Kidney (tissue), 14 donors: ENCODE data around the gene KIFAP3. TPM values are rescaled to one million over a fixed set of nuclear protein-coding genes. Genes with fewer than 3 reads are reported as not detected.
"Not testable (repeated sequence)": the region's sequence is repeated elsewhere in the genome, so short reads cannot be mapped to it uniquely, and the experiment has no call there.

Experiments used
- DNase-seq, 5 donors: peaks; one replicate each; pipeline ENCODE4 v3.0.0-alpha.2; 2013 to 2020
- FAIRE-seq: peaks from 2 replicates; lab custom pipeline; 2012; peaks lifted over from hg19 to GRCh38; lab: Jason Lieb, UNC
- H3K27ac ChIP-seq, 2 donors: one replicate each; pipeline ENCODE4 v1.7.0; 2013; ENCODE audit warnings: low read depth in 2 of 2, low read length in 2 of 2, inconsistent platforms in 1 of 2
- H3K27me3 ChIP-seq: one replicate; pipeline ENCODE4 v1.7.1; 2013; ENCODE audit warnings: low read length, inconsistent platforms; ENCODE audit not compliant: control insufficient read depth, insufficient read depth
- H3K36me3 ChIP-seq, 3 donors: one replicate each; pipeline versions ENCODE4 v1.7.0 to v1.7.1; 2013; ENCODE audit warnings: low read length in 3 of 3, control low read depth in 1 of 3, inconsistent platforms in 1 of 3; ENCODE audit not compliant: insufficient read depth in 3 of 3, control insufficient read depth in 2 of 3
- H3K4me1 ChIP-seq, 3 donors: one replicate each; pipeline versions ENCODE4 v1.7.0 to v1.7.1; 2013; ENCODE audit warnings: low read length in 3 of 3, inconsistent platforms in 1 of 3, low read depth in 1 of 3; ENCODE audit not compliant: control insufficient read depth in 2 of 3, insufficient read depth in 2 of 3
- H3K4me3 ChIP-seq, 3 donors: one replicate each; pipeline versions ENCODE4 v1.7.0 to v1.8.1; 2013; ENCODE audit warnings: low read length in 3 of 3, control low read depth in 1 of 3, inconsistent platforms in 1 of 3
- H3K9ac ChIP-seq, 3 donors: one replicate each; pipeline versions ENCODE4 v1.7.0 to v1.7.1; 2013; ENCODE audit warnings: low read length in 3 of 3, control low read depth in 1 of 3, inconsistent platforms in 1 of 3
- H3K9me3 ChIP-seq, 3 donors: one replicate each; pipeline versions ENCODE4 v1.7.0 to v1.7.1; 2013; ENCODE audit warnings: low read length in 3 of 3, control low read depth in 1 of 3, inconsistent platforms in 1 of 3; ENCODE audit not compliant: control insufficient read depth in 2 of 3, insufficient read depth in 1 of 3
- CTCF ChIP-seq: IDR thresholded peaks from 3 replicates; pipeline ENCODE4 v1.5.1; 2012; ENCODE audit warnings: mild to moderate bottlenecking, moderate library complexity, borderline replicate concordance; ENCODE audit not compliant: insufficient read depth; ENCODE audit errors: extremely low read depth
- intact Hi-C: fragments of 100-400 bp; cut with DNase I; formaldehyde crosslinking; loops from one replicate; pipeline ENCODE4 v1.11.1; 2022
- polyA plus RNA-seq: library from polyadenylated mRNA; stranded (reverse); fragments of 350-450 nt; fragmentation: Illumina TruSeq; extraction: RNeasy Lipid Tissue Mini Kit (QIAGEN cat#74804); gene quantifications from one replicate; pipeline ENCODE4 v1.2.3, GENCODE V29; 2014; ENCODE audit warnings: low read depth, low replicate concordance; ENCODE audit not compliant: insufficient read depth
- total RNA-seq: library from RNA; stranded (reverse); fragmentation: NEBNext Ultra II Directional; extraction: Animal tissue kit (Norgen Biotek cat#: 25700); gene quantifications from one replicate; pipeline ENCODE4 v1.2.1, GENCODE V29; 2021
- donor health status: control.
- donor health status: control.
- donor health status: control.
- donor health status: control.
- donor health status: control.
- donor health status: DM: yes; HTN: yes; CAD: no.
- donor health status: Normal renal cell carcinoma (clear cell type).

Gene KIFAP3
- total and polyA plus RNA-seq, 2 donors from 2014 or later = 31.6 to 32.9 TPM

- H3K9me3 ChIP-seq = no peaks in the 10 kb centered on the region
- H3K27me3 ChIP-seq = no peaks in the 10 kb centered on the region
- FAIRE-seq = peak; percentile 62
- no peak overlapping the region for H3K27ac ChIP-seq
- H3K9ac ChIP-seq = no peak overlapping the region
- peak; percentile 37 for TF ChIP-seq CTCF
- peak in 2 of 5 donors; percentile 46 to 71 for DNase-seq
- H3K36me3 ChIP-seq = peaks cover 0 to 3% (median 0%) of the 10 kb centered on the region in 3 donors
- H3K4me1 ChIP-seq = no peaks in the 10 kb centered on the region
- H3K4me3 ChIP-seq = no peak overlapping the region
- intact Hi-C loops = no loop called here
Observed at GRCh38 chr1:170010443-170010842, 64.1 kb downstream of the KIFAP3 start.

DNA sequence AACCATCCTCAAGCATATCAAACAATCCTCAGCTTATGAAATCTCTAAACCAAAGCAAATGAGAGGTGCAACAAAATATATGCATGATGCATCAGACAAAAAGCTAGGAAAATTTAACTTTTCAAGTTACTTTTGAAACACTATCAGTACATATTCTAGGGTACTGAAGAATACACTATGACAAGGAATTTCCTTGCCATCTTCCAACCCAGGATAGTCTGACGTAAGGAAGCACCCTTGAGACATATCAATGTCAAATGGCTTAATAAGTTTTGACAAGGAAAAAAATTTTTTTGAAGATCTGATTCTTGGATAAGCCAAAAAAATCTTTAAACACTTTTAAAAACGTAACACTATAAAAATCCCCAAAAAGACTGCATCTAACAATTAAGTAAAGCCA, 64.9 kb downstream of the KIFAP3 start:
- no peak overlapping the region for H3K9ac ChIP-seq
- no peak overlapping the region for H3K4me3 ChIP-seq
- DNase-seq = no peak
- H3K4me1 ChIP-seq = no peaks in the 10 kb centered on the region
- no peaks in the 10 kb centered on the region for H3K27me3 ChIP-seq
- H3K9me3 ChIP-seq = no peaks in the 10 kb centered on the region
- peaks cover 0 to 2% (median 0%) of the 10 kb centered on the region in 3 donors for H3K36me3 ChIP-seq
- FAIRE-seq = no peak
- TF ChIP-seq CTCF = no peak
- intact Hi-C loops = no loop called here
- H3K27ac ChIP-seq = no peak overlapping the region

GRCh38 chr1:170008745-170009144, 65.8 kb downstream of the KIFAP3 start:
- intact Hi-C loops, H3K36me3 ChIP-seq, H3K9ac ChIP-seq, DNase-seq, H3K27ac ChIP-seq, H3K27me3 ChIP-seq, H3K4me3 ChIP-seq, H3K4me1 ChIP-seq, H3K9me3 ChIP-seq, FAIRE-seq: not testable (repeated sequence)

DNA sequence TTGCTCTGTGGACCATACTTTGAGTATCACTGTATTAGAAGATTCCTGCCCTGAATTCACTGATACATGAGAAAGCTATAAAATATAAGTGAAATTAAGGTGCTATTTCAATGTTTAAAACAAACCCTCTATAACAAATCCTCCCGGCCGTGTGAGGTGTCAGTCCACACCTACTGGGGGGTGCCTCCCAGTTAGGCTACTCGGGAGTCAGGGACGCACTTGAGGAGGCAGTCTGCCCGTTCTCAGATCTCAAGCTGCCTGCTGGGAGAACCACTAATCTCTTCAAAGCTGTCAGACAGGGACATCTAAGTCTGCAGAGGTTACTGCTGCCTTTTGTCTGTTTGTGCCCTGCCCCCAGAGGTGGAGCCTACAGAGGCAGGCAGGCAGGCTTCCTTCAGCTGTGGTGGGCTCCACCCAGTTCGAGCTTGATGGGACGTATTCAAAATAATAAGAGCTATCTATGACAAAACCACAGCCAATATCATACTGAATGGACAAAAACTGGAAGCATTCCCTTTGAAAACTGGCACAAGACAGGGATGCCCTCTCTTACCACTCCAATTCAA, 71.1 kb downstream of the KIFAP3 start:
- peak in 1 of 5 donors; percentile 28 for DNase-seq
- intact Hi-C loops, H3K4me1 ChIP-seq, FAIRE-seq, H3K36me3 ChIP-seq, H3K9ac ChIP-seq, H3K9me3 ChIP-seq, H3K27me3 ChIP-seq, H3K27ac ChIP-seq, H3K4me3 ChIP-seq: not testable (repeated sequence)
